ENCODE measurements around the gene VASP.

VASP gene

GRCh38 chr19:45474606-45475521 is 32.4 kb upstream of the VASP start:
- DNase-seq = no peak

DNA sequence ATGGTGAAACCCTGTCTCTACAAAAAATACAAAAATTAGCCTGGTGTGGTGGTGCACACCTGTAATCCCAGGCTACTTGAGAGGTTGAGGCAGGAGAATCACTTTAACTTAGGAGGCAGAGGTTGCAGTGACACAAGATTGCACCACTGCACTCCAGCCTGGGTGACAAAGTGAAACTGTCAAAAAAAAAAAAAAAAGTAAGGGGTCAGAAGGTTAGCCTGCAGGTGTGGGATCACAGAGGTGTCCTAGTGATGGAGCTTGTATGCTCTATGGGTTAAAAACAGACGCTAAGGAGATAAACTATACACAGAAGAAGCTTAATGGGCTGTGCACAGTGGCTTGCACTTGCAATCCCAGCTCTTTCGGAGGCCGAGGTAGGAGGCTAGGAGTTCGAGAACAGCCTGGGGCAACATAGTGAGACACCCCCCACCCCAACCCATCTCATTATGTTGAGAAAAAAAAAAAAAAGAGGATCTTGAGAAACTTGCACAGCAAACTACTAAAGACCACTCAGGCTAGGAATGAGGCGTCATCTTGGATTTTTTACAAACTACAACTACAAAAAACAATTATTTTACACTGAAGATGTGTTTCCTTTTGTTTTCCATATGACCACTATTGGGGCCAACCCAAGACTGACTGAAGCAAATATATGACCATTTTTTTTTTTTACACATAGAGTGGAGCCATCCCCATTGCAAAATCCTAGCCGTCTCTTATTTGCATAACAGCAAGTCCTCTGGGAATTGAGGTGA is 31.6 kb upstream of the VASP start:
- DNase-seq = no peak

- DNase-seq = no peak
Observed at GRCh38 chr19:45476304-45476703, 31.0 kb upstream of the VASP start.

- no peak for DNase-seq
Observed at GRCh38 chr19:45477186-45477585, 30.1 kb upstream of the VASP start.

DNA sequence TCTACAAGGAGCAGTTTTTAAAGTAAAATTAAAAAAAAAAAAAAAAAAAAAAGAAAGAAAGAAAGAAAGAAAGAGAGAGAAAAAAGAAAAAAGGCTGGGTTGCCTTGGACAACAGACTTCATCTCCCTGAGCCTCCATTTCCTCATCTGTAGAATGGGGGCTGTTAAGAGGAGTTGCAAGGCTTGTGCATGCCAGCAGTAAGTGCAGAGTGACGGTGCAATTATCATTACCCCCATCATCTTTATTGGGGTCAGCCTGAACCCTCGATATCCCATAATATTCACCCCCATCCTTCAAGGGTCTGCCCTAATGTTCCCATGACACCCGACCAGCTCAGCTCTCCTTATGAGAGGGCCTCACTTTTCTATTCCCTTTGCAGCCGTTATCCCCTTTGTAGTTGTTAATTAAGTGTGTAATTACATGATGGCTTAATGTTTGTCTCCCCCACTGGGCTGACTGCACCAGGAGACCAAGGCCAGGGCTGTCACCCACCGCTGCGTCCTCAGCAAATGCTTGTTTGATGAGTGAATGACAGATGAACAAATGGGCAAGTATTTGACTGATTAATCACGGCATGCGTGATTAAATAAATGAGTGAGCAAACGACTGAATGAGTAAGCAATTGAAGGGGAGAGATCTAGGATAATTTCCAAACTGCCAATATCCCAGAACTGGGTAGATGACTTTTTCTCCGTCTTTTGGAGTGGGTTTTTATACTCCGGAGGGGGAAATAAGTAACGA is 29.4 kb upstream of the VASP start:
- DNase-seq = peak; percentile 72

DNA sequence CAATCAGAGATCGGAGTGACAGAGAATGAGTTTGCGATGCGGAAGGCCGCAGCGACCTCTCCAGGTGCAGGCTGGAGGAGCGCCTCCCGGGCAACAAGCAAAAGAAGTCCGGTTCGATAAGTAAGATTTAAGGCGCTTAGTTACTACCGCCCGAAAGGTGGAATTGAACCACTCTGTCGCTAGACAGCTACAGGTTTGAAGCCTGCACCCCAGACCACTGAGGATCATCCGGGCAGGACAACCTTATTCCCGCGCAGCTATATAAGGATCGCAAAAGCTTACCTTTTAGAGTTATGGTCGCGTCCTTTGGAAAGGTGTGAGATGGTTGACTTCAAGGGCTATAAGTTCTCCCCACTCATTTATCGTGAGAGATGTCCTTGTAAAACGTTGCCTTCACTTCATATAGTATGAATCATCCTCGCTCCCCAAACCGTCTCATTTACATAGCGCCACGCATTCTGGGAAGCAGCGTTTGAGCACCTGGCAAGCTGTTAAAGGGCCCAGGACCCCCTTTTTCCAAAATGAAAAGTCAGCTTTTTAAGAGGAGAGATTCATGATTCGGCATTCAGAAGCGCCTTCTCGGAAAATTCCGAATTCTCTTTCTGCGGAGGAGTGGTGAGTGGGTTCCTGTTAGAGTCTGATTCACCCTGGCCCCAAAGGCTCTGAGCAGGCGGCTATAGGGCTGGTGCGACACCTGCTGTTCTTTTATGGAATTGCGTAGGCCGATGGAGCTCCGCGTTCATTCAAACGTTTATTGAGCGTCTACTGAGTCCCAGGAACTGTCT is 28.6 kb upstream of the VASP start:
- DNase-seq = peak; percentile 96

- no peak for DNase-seq
Observed at GRCh38 chr19:45483033-45483432, 24.2 kb upstream of the VASP start.

GRCh38 chr19:45484273-45484945 is 22.9 kb upstream of the VASP start:
- DNase-seq = no peak

GRCh38 chr19:45485305-45486077 is 21.8 kb upstream of the VASP start:
- DNase-seq = peak; percentile 99

DNA sequence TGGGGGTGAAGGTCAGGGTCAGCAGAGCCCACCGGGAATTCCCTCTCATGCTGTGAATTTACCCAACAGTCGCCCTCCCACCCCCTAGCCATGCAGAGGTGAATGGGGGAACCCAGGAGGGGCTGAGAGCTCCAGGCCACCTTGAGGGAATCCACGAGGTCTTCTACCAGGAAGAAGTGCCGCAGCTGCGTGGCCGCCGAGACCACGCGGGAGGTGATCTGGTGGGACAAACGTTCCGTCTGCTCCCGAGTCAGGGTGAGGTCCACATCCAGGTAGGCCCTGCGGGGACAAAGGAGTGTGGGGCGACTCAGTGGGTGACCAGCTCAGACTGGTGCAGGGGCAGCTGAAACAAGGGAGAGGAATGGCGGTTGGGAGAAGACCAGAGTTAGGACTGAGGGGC is 18.6 kb upstream of the VASP start:
- DNase-seq = no peak

GRCh38 chr19:45489216-45489855 is 17.9 kb upstream of the VASP start:
- no peak for DNase-seq

GRCh38 chr19:45492137-45492626 is 15.1 kb upstream of the VASP start:
- no peak for DNase-seq

DNA sequence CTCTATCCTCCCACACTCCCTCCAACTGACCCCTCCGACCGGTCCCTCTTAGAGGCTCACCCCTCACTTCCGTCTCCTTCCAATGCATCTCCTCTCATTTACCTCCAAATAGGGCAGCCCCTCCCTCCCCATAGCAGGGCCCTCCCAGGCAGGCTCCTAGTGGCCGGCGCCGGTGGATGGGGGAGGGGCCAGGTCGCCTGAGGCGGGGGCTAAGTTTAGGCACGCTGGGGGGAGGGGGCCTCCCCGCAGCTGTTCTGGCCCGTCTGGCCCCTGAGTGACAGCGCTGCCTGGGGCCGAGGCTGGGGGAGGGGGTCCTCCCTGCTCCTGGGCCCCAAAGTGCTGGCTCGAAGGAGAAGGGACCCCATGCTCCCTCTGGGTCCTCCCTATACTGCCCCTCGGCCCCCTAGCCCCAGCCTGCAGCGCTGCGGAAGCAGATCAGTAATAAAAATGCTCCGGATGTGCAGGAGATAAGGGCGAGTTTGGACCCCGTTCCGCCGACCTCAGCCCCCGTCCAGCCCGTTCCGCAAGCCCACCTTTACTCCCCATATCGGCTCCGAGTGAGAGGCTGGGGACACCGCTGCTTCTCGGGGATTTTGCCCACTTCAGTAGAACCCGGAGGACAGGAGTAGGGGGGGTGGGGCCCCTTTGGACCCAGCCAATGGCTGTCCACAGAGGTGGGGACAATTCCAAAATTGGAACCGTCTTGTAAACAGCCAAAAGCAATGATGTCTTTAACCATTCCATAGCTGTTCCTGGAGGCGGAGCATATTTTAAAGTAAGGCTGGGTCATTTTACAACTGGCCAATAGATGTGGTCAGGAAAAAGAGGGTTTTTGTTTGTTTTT is 14.4 kb upstream of the VASP start:
- no peak for DNase-seq

GRCh38 chr19:45494261-45494916 is 12.9 kb upstream of the VASP start:
- no peak for DNase-seq

- no peak for DNase-seq
Observed at GRCh38 chr19:45495178-45495577, 12.1 kb upstream of the VASP start.

GRCh38 chr19:45496349-45496953 is 10.8 kb upstream of the VASP start:
- peak; percentile 76 for DNase-seq

- no peak for DNase-seq
Observed at GRCh38 chr19:45497791-45498190, 9.5 kb upstream of the VASP start.

- DNase-seq = peak; percentile 88
Observed at GRCh38 chr19:45498411-45499195, 8.7 kb upstream of the VASP start, which contains the start of gene PPM1N. Gene PPM1N, plus strand, starts transcription at chr19:45498443. Its CDS starts 30 bp downstream, at chr19:45498473.
